Activated naive CD4-positive, alpha-beta T cell treated with anti-CD3 and anti-CD28 coated beads for 36 hours (primary cell): Measurements from ENCODE around the gene ORMDL3. TPM values are rescaled to one million over a fixed set of nuclear protein-coding genes. Genes with fewer than 3 reads are reported as not detected.

Experiments
- CTCF ChIA-PET: fragments of 350-600 bp; sonication (Branson Sonifier 250); formaldehyde crosslinking; loops from one replicate; lab custom pipeline; 2021; ENCODE audit warnings: antibody characterized with exemption; lab: Charles Lee
- DNase-seq: peaks from one replicate; pipeline ENCODE4 v3.0.0-alpha.2; 2020
- H3K27ac Mint-ChIP-seq: one replicate; pipeline ENCODE4 v1.8.0; 2021; ENCODE audit warnings: mild to moderate bottlenecking, mixed read lengths
- H3K27me3 Mint-ChIP-seq: one replicate; pipeline ENCODE4 v1.8.0; 2021; ENCODE audit warnings: low read depth, mixed read lengths
- H3K36me3 Mint-ChIP-seq: one replicate; pipeline ENCODE4 v1.8.0; 2021; ENCODE audit warnings: low read depth, mixed read lengths
- H3K4me1 Mint-ChIP-seq: one replicate; pipeline ENCODE4 v1.8.0; 2021; ENCODE audit warnings: low read depth, mixed read lengths
- H3K4me3 Mint-ChIP-seq: one replicate; pipeline ENCODE4 v1.8.0; 2021; ENCODE audit warnings: mild to moderate bottlenecking, moderate library complexity, mixed read lengths
- H3K9me3 Mint-ChIP-seq: one replicate; pipeline ENCODE4 v1.8.0; 2021; ENCODE audit warnings: mixed read lengths
- intact Hi-C: fragments of 100-400 bp; cut with micrococcal nuclease; formaldehyde crosslinking; loops from one replicate; pipeline ENCODE4 v1.15.1; 2023
- total RNA-seq, 2 experiments: library from RNA; stranded (reverse); gene quantifications; one replicate each; pipeline ENCODE4 v1.2.3, GENCODE V29; 2021

ORMDL3 gene, protein sequence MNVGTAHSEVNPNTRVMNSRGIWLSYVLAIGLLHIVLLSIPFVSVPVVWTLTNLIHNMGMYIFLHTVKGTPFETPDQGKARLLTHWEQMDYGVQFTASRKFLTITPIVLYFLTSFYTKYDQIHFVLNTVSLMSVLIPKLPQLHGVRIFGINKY
- total RNA-seq = 10 to 100 TPM; 51.8 to 52.1 TPM

GRCh38 chr17:39927101-39927928, at the start of gene ORMDL3, which contains the start of gene LRRC3C:
ORMDL3 (minus strand) TSS chr17:39927601; CDS start chr17:39924203, 3,398 bp downstream.
LRRC3C (plus strand) TSS chr17:39927732; CDS start chr17:39941524, 13,792 bp downstream.
- Mint-ChIP-seq H3K9me3 (no peaks in the 10 kb centered on the region), H3K27ac (peak within 1 kb of the TSS; percentile 94), H3K36me3 (peaks cover 10% of the 10 kb centered on the region), H3K27me3 (no peaks in the 10 kb centered on the region), H3K4me3 (peak within 1 kb of the TSS; percentile 98), H3K4me1 (peaks cover 56% of the 10 kb centered on the region)
- CTCF ChIA-PET = interaction anchor here (1.1 to 1.3 kb wide), 2 partner anchors 53 to 159 kb away, joined by 3 to 4 read pairs; partner anchors contain the start of gene PSMD3
- peak; percentile 94 for DNase-seq
- intact Hi-C loops = loop anchor here (1.0 to 10.0 kb wide), 8 partner anchors 13 to 523 kb away; partner anchors contain the start of genes FBXL20, PSMD3 and STARD3

DNA sequence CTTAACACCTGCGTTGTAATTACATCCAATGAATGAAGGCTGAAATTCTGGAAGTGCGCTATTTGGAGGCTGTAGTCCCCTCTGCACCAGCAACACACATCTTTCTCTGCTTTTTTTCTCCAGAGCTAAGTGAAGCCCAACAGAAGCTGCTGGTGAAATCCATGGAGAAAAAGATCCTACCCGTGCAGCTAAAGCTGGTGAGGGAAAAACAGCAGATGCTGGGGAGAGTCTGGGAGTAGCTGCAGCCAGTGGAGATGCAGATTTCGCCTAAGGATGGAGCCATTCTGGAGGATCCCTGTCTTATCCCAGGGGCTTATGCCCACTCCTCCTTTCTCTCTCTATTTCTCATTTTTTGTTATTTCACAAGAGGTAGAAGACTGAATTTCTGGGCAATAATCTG, 48.4 kb upstream of the ORMDL3 start:
- CTCF ChIA-PET = interaction anchor here (0.6 to 1.4 kb wide), 4 partner anchors 9 to 127 kb away, joined by 4 to 5 read pairs (median 4); no protein-coding TSS in a partner anchor
- H3K27me3 Mint-ChIP-seq = peaks cover 14% of the 10 kb centered on the region
- H3K27ac Mint-ChIP-seq = no peak overlapping the region
- DNase-seq = no peak
- H3K9me3 Mint-ChIP-seq = no peaks in the 10 kb centered on the region
- intact Hi-C loops = no loop called here
- H3K4me1 Mint-ChIP-seq = peaks cover 14% of the 10 kb centered on the region
- no peak overlapping the region for H3K4me3 Mint-ChIP-seq
- peaks cover 2% of the 10 kb centered on the region for H3K36me3 Mint-ChIP-seq

DNA sequence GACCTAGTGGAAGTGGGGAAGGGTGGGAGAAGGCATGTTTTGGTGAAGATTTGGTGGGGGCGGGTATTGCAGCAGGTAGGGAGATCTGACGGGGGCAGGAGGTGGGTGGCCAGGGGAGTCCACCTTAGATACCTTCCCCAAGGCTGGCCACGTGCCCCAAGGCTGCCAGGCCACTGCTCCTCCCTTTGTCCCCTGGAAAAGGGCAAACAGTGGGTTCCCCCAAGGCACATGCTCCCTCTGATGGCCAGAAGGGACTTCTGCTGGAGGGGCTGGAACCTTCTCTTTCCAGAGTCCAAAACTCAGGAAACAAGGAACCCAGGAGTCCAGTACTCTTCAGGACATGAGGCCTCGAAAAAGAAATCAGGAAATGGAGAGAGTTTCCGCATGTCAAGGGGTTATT, 47.0 kb upstream of the ORMDL3 start:
- Mint-ChIP-seq H3K36me3 (no peaks in the 10 kb centered on the region), H3K27ac (no peak overlapping the region), H3K9me3 (no peaks in the 10 kb centered on the region), H3K27me3 (peaks cover 14% of the 10 kb centered on the region), H3K4me3 (no peak overlapping the region), H3K4me1 (peaks cover 7% of the 10 kb centered on the region)
- intact Hi-C loops = no loop called here
- no peak for DNase-seq
- CTCF ChIA-PET = interaction anchor here (0.6 kb wide), 1 partner anchor 81 kb away, joined by 3 read pairs; no protein-coding TSS in a partner anchor

- Mint-ChIP-seq H3K36me3 (no peaks in the 10 kb centered on the region), H3K9me3 (no peaks in the 10 kb centered on the region), H3K27me3 (peaks cover 11% of the 10 kb centered on the region), H3K4me1 (peaks cover 3% of the 10 kb centered on the region), H3K27ac (no peak overlapping the region), H3K4me3 (no peak overlapping the region)
- DNase-seq = no peak
- CTCF ChIA-PET = interaction anchor here (0.6 to 0.7 kb wide), 3 partner anchors 11 to 53 kb away, joined by 4 to 6 read pairs (median 5); no protein-coding TSS in a partner anchor
- intact Hi-C loops = no loop called here
Observed at GRCh38 chr17:39973496-39973895, 46.1 kb upstream of the ORMDL3 start.

- H3K36me3 Mint-ChIP-seq = no peaks in the 10 kb centered on the region
- H3K27ac Mint-ChIP-seq = no peak overlapping the region
- peaks cover 11% of the 10 kb centered on the region for H3K27me3 Mint-ChIP-seq
- no peak overlapping the region for H3K4me3 Mint-ChIP-seq
- intact Hi-C loops = no loop called here
- peaks cover 3% of the 10 kb centered on the region for H3K4me1 Mint-ChIP-seq
- H3K9me3 Mint-ChIP-seq = no peaks in the 10 kb centered on the region
- peak; percentile 18 for DNase-seq
- CTCF ChIA-PET = no interaction called here
Observed at GRCh38 chr17:39972271-39972670, 44.9 kb upstream of the ORMDL3 start.

DNA sequence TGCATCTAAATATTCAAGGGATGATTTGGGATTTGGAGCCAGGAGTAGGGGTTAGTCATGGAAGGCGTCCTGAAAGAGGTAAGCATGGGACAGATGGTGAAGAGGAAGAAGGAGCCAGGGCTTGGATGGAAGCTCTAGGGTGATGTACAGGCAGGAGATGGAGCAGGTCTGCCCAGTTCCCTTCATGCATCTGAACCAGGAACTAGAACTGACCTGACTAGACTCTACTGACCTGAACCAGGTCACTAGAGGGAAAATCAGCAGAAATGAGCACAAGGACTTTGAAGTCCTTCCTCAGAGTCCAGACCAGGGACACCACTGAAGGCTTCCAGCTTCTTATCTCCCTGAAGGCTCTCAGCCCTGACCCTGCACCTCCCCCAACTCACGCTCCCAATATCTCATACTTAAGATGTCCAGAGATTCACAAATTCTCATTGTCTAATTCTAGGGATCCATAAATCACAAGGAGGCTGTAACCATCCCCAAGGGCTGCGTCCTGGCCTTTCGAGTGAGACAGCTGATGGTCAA, 43.7 kb upstream of the ORMDL3 start:
- H3K27me3 Mint-ChIP-seq = peaks cover 11% of the 10 kb centered on the region

DNA sequence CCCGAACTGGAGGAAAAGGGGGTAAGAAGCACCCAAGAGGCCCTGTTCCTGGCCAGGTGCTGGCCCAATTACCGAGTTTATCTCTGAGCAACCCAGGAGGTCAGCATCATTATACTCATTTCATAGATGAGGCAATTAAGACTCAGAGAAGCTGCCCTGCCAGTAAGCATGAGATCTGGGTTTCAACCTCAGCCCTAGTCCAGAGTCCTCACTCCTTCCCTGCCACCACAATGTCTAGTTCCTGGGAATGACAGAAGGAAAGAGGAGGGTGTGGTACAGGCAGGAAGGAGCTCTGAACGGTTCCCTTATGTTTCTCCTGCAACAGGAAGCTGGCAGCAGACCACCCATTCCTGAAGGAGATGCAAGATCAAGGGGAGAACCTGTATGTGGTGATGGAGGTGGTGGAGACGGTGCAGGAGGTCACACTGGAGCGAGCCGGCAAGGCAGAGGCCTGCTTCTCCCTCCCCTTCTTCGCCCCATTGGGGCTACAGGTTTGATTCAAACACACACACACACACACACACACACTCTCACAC, 42.8 kb upstream of the ORMDL3 start:
- intact Hi-C loops = no loop called here
- no peaks in the 10 kb centered on the region for H3K36me3 Mint-ChIP-seq
- no peak overlapping the region for H3K4me3 Mint-ChIP-seq
- no peak for DNase-seq
- H3K27me3 Mint-ChIP-seq = peaks cover 11% of the 10 kb centered on the region
- no peaks in the 10 kb centered on the region for H3K9me3 Mint-ChIP-seq
- peaks cover 3% of the 10 kb centered on the region for H3K4me1 Mint-ChIP-seq
- no peak overlapping the region for H3K27ac Mint-ChIP-seq
- CTCF ChIA-PET = interaction anchor here (0.8 kb wide), 1 partner anchor 12 kb away, joined by 3 read pairs; no protein-coding TSS in a partner anchor

More for the DNA sequence above, 43.7 kb upstream of the ORMDL3 start:
- CTCF ChIA-PET = interaction anchor here (0.6 kb wide), 1 partner anchor 384 kb away, joined by 3 read pairs; no protein-coding TSS in a partner anchor
- H3K4me3 Mint-ChIP-seq = no peak overlapping the region
- H3K27ac Mint-ChIP-seq = no peak overlapping the region
- no peaks in the 10 kb centered on the region for H3K9me3 Mint-ChIP-seq
- H3K36me3 Mint-ChIP-seq = no peaks in the 10 kb centered on the region
- peaks cover 3% of the 10 kb centered on the region for H3K4me1 Mint-ChIP-seq
- no peak for DNase-seq
- intact Hi-C loops = no loop called here

GRCh38 chr17:39969375-39969774, 42.0 kb upstream of the ORMDL3 start:
- intact Hi-C loops = no loop called here
- H3K36me3 Mint-ChIP-seq = no peaks in the 10 kb centered on the region
- DNase-seq = no peak
- CTCF ChIA-PET = interaction anchor here (1.6 kb wide), 1 partner anchor 12 kb away, joined by 11 read pairs; no protein-coding TSS in a partner anchor
- H3K27ac Mint-ChIP-seq = no peak overlapping the region
- peaks cover 3% of the 10 kb centered on the region for H3K4me1 Mint-ChIP-seq
- no peak overlapping the region for H3K4me3 Mint-ChIP-seq
- H3K27me3 Mint-ChIP-seq = peaks cover 11% of the 10 kb centered on the region
- no peaks in the 10 kb centered on the region for H3K9me3 Mint-ChIP-seq

DNA sequence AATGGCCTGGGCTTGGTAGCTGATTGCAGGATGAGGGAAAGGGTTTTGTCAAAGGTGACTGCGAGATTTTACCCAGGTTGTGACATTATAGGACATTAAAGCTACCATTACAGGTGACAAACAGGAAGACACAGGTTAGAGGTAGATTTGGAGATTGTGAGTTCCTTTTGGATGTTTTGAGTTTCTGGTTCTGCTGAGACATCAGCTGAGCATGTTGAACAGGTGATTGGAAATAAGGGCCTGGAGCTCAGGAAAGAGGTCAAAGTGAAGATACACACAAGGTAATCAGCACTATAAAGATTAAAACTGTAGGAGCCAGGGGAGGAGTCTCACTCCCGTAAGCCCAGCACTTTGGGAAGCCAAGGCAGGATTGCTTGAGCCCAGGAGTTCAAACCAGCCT, 41.4 kb upstream of the ORMDL3 start:
- Mint-ChIP-seq H3K27ac (no peak overlapping the region), H3K4me3 (no peak overlapping the region), H3K27me3 (peaks cover 11% of the 10 kb centered on the region), H3K36me3 (no peaks in the 10 kb centered on the region), H3K4me1 (peaks cover 7% of the 10 kb centered on the region), H3K9me3 (no peaks in the 10 kb centered on the region)
- no peak for DNase-seq
- CTCF ChIA-PET = interaction anchor here (1.4 to 1.6 kb wide), 2 partner anchors 11 kb away, joined by 5 to 11 read pairs; partner anchors contain the start of gene PSMD3
- intact Hi-C loops = no loop called here

DNA sequence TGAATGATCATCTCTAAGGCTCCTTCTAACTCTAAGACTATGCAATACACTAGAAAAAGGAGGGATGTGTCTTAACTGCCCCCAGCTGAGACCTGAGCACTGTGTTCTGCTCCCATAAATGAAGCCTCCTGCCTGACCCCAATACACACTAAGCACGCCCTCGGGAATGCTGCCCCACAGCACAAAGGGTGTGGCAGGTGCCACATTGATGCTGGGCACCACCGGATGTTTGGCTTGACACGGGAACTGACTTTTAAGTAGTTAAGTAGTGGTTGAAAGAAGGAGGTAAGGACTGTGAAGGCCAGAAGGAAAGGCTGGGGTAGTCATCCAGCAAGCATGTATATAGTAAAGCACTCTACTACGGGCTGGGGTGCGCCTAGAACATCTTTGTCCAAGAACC, 39.4 kb upstream of the ORMDL3 start:
- no peak overlapping the region for H3K4me3 Mint-ChIP-seq
- H3K27ac Mint-ChIP-seq = no peak overlapping the region
- peaks cover 6% of the 10 kb centered on the region for H3K27me3 Mint-ChIP-seq
- no peaks in the 10 kb centered on the region for H3K9me3 Mint-ChIP-seq
- no peak for DNase-seq
- H3K4me1 Mint-ChIP-seq = peaks cover 16% of the 10 kb centered on the region
- intact Hi-C loops = no loop called here
- CTCF ChIA-PET = interaction anchor here (0.8 to 1.8 kb wide), 3 partner anchors 9 to 96 kb away, joined by 3 to 5 read pairs (median 4); no protein-coding TSS in a partner anchor
- no peaks in the 10 kb centered on the region for H3K36me3 Mint-ChIP-seq

GRCh38 chr17:39965017-39965699, 37.8 kb upstream of the ORMDL3 start:
- Mint-ChIP-seq H3K36me3 (no peaks in the 10 kb centered on the region), H3K4me3 (no peak overlapping the region), H3K27ac (no peak overlapping the region), H3K4me1 (peaks cover 16% of the 10 kb centered on the region), H3K27me3 (no peaks in the 10 kb centered on the region), H3K9me3 (no peaks in the 10 kb centered on the region)
- CTCF ChIA-PET = interaction anchor here (1.1 to 1.8 kb wide), 3 partner anchors 8 to 344 kb away, joined by 3 to 7 read pairs (median 5); no protein-coding TSS in a partner anchor
- no peak for DNase-seq
- intact Hi-C loops = no loop called here
